Activated T-cell treated with anti-CD3 and anti-CD28 coated beads, Interleukin-2, amount 50 U/mL, for 24 hours (primary cell): ENCODE data around the gene ATP5F1C.
"Not testable (repeated sequence)": the region's sequence is repeated elsewhere in the genome, so short reads cannot be mapped to it uniquely, and the experiment has no call there.

ENCODE experiments used
- DNase-seq: peaks from one replicate; pipeline ENCODE4 v3.0.0-alpha.2; 2020
- H3K27ac Mint-ChIP-seq: 2 replicates; pipeline ENCODE4 v1.8.0; 2020; ENCODE audit warnings: mild to moderate bottlenecking, mixed read lengths
- H3K27me3 Mint-ChIP-seq: 2 replicates; pipeline ENCODE4 v1.8.0; 2020; ENCODE audit warnings: mixed read lengths
- H3K36me3 Mint-ChIP-seq: 2 replicates; pipeline ENCODE4 v1.8.0; 2020; ENCODE audit warnings: low read depth, mixed read lengths
- H3K4me1 Mint-ChIP-seq: 2 replicates; pipeline ENCODE4 v1.8.0; 2020; ENCODE audit warnings: low read depth, mixed read lengths
- H3K4me3 Mint-ChIP-seq: 2 replicates; pipeline ENCODE4 v1.8.0; 2020; ENCODE audit warnings: mild to moderate bottlenecking, moderate library complexity, mixed read lengths
- H3K9me3 Mint-ChIP-seq: 2 replicates; pipeline ENCODE4 v1.8.0; 2020; ENCODE audit warnings: mixed read lengths

ATP5F1C gene

DNA sequence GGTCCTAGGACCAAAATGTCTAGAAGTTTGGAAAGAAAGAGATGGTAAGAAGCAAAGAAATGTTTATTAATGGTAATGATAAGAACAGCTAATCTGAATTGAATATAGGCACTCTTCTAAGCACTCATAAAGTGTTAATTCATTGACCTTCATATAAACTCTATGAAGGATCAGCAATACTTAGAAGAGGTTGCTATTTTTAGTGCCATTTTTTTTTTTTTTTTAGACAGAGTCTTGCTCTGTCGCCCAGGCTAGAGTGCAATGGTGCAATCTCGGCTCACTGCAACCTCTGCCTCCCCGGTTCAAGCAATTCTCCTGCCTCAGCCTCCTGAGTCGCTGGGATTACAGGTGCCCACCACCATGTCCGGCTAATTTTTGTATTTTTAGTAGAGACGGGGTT, 5.8 kb upstream of the ATP5F1C start:
- peaks cover 30% of the 10 kb centered on the region for H3K4me1 Mint-ChIP-seq
- H3K36me3 Mint-ChIP-seq = peaks cover 64% of the 10 kb centered on the region
- H3K4me3 Mint-ChIP-seq, H3K27ac Mint-ChIP-seq, DNase-seq, H3K27me3 Mint-ChIP-seq, H3K9me3 Mint-ChIP-seq: not testable (repeated sequence)

GRCh38 chr10:7786430-7786829, 1.5 kb upstream of the ATP5F1C start:
- Mint-ChIP-seq H3K27me3 (no peaks in the 10 kb centered on the region), H3K9me3 (no peaks in the 10 kb centered on the region), H3K27ac (peak overlapping the region; percentile 24), H3K4me1 (peaks cover 40% of the 10 kb centered on the region), H3K36me3 (peaks cover 49% of the 10 kb centered on the region), H3K4me3 (no peak overlapping the region)
- DNase-seq = no peak

- no peak for DNase-seq
- peaks cover 48% of the 10 kb centered on the region for H3K4me1 Mint-ChIP-seq
- H3K4me3 Mint-ChIP-seq = no peak overlapping the region
- peaks cover 57% of the 10 kb centered on the region for H3K36me3 Mint-ChIP-seq
- no peaks in the 10 kb centered on the region for H3K27me3 Mint-ChIP-seq
- H3K27ac Mint-ChIP-seq = no peak overlapping the region
- no peaks in the 10 kb centered on the region for H3K9me3 Mint-ChIP-seq
These were observed 674 bp upstream of the ATP5F1C start for GRCh38 chr10:7787150-7787856.

GRCh38 chr10:7788639-7789286, 786 bp downstream of the ATP5F1C start:
- no peak overlapping the region for H3K4me3 Mint-ChIP-seq
- peaks cover 60% of the 10 kb centered on the region for H3K36me3 Mint-ChIP-seq
- no peak for DNase-seq
- H3K27ac Mint-ChIP-seq = no peak overlapping the region
- no peaks in the 10 kb centered on the region for H3K9me3 Mint-ChIP-seq
- H3K4me1 Mint-ChIP-seq = peaks cover 55% of the 10 kb centered on the region
- H3K27me3 Mint-ChIP-seq = no peaks in the 10 kb centered on the region

GRCh38 chr10:7789390-7789789, 1.4 kb downstream of the ATP5F1C start:
- Mint-ChIP-seq H3K4me3 (no peak overlapping the region), H3K9me3 (no peaks in the 10 kb centered on the region), H3K27me3 (no peaks in the 10 kb centered on the region), H3K36me3 (peaks cover 62% of the 10 kb centered on the region), H3K4me1 (peaks cover 57% of the 10 kb centered on the region), H3K27ac (peak overlapping the region; percentile 30)
- no peak for DNase-seq

DNA sequence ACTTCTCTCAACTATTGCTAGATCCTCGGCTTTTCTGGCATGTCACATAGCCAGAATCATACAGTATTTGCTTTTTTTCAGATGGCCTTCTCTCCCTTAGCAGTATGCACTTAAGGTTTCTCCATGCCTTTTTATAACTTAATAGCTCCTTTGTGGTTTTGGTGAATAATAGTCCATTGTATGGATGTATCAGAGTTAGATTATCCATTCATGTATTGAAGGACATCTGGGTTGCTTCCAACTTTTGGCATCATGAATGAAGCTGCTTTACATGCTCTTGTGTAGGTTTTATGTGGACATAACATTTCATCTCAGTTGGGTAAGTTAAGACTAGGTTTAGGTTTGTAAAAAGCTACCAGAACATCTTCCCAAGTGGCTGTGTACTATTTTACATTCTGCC, 4.6 kb downstream of the ATP5F1C start:
- H3K4me1 Mint-ChIP-seq = peaks cover 68% of the 10 kb centered on the region
- no peak for DNase-seq
- no peak overlapping the region for H3K4me3 Mint-ChIP-seq
- no peaks in the 10 kb centered on the region for H3K9me3 Mint-ChIP-seq
- peak overlapping the region; percentile 3 for H3K27ac Mint-ChIP-seq
- H3K36me3 Mint-ChIP-seq = peaks cover 80% of the 10 kb centered on the region
- no peaks in the 10 kb centered on the region for H3K27me3 Mint-ChIP-seq

DNA sequence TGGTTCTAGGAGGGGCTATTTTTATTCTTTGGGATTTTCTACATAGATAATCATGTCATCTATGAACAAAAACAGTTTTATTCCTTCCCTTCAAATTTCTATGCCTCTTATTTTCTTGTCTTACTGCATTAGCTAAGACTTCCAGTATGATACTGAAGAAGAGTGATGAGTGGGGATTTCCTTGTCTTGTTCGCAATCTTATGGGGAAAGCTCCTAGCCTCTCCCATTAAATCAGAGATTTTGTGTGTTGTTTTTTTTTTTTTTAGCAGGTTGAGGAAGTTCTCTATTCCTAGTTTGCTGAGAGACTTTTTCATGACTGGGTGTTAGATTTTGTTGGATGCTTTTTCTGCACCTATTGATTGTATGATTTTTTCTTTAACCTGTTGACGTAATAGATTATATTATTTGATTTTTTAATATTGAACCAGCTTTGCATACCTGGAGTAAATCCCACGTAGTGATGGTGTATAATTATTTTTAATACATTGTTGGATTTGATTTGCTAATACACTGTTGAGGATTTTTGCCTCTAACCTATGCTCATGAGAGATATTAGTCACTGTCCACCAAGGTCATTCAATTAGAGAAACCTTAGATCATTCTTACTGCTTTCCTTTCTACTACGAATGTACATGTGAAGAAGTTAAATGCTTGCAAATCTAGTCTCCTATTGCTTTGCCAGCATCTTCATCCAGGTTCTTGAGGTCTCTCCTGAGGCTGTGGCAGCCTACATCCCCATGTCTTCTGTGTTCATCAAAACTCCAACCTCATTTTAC, 6.5 kb downstream of the ATP5F1C start:
- H3K9me3 Mint-ChIP-seq = no peaks in the 10 kb centered on the region
- DNase-seq = no peak
- H3K36me3 Mint-ChIP-seq = peaks cover 90% of the 10 kb centered on the region
- no peak overlapping the region for H3K27ac Mint-ChIP-seq
- H3K27me3 Mint-ChIP-seq = no peaks in the 10 kb centered on the region
- no peak overlapping the region for H3K4me3 Mint-ChIP-seq
- H3K4me1 Mint-ChIP-seq = peaks cover 69% of the 10 kb centered on the region

GRCh38 chr10:7795605-7796004, 7.6 kb downstream of the ATP5F1C start:
- H3K27me3 Mint-ChIP-seq = no peaks in the 10 kb centered on the region
- H3K9me3 Mint-ChIP-seq = no peaks in the 10 kb centered on the region
- DNase-seq = no peak
- H3K36me3 Mint-ChIP-seq = peaks cover 92% of the 10 kb centered on the region
- no peak overlapping the region for H3K4me3 Mint-ChIP-seq
- peaks cover 61% of the 10 kb centered on the region for H3K4me1 Mint-ChIP-seq
- peak overlapping the region; percentile 38 for H3K27ac Mint-ChIP-seq

GRCh38 chr10:7797582-7797981, 9.6 kb downstream of the ATP5F1C start:
- no peak for DNase-seq
- Mint-ChIP-seq H3K36me3 (peaks cover 91% of the 10 kb centered on the region), H3K27ac (peak overlapping the region; percentile 80), H3K27me3 (no peaks in the 10 kb centered on the region), H3K4me3 (no peak overlapping the region), H3K9me3 (no peaks in the 10 kb centered on the region), H3K4me1 (peaks cover 42% of the 10 kb centered on the region)

DNA sequence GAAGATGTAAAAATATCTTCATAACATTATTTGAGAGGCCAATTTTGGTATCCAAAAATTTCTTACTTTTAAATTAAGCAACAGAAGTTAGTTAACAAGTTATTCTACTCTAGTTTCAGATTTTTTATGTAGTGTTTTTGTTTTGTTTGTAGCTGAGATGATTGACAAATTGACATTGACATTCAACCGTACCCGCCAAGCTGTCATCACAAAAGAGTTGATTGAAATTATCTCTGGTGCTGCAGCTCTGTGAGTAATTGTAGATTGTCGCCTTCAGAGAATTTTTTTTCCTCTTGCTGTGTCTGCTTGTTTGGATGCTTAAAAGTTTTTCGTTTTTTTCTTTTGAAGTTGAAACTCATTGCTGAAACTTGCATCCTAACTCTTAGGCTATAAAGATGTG, 14.6 kb downstream of the ATP5F1C start:
- peaks cover 2% of the 10 kb centered on the region for H3K4me1 Mint-ChIP-seq
- DNase-seq = no peak

GRCh38 chr10:7804216-7804615, 16.2 kb downstream of the ATP5F1C start:
- Mint-ChIP-seq H3K27me3 (no peaks in the 10 kb centered on the region), H3K4me1 (no peaks in the 10 kb centered on the region), H3K27ac (peak overlapping the region; percentile 44), H3K9me3 (no peaks in the 10 kb centered on the region), H3K4me3 (no peak overlapping the region), H3K36me3 (peaks cover 87% of the 10 kb centered on the region)
- no peak for DNase-seq

More for the DNA sequence above, 14.6 kb downstream of the ATP5F1C start:
- peak overlapping the region; percentile 2 for H3K27ac Mint-ChIP-seq
- no peaks in the 10 kb centered on the region for H3K9me3 Mint-ChIP-seq
- peaks cover 94% of the 10 kb centered on the region for H3K36me3 Mint-ChIP-seq
- no peaks in the 10 kb centered on the region for H3K27me3 Mint-ChIP-seq
- no peak overlapping the region for H3K4me3 Mint-ChIP-seq

DNA sequence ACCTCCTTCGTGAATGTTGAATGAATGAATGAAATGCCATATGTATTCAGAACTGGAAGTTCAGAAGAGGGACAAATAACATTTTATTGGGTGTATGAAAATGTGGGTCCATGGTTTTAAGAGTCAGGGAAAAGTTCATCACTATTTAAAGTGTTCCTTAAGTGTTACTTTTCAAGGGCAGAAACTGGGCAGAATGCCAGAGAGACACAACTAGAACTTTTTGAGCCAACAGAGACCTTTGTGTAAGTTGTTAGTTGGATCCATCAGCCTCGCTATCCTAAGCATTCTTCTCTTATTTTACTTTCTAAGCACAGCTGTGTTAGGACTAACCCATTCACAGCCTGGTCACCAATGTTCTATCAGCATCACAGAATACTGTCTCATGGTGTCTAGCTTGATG, 16.8 kb downstream of the ATP5F1C start:
- Mint-ChIP-seq H3K27me3 (no peaks in the 10 kb centered on the region), H3K36me3 (peaks cover 86% of the 10 kb centered on the region), H3K4me1 (no peaks in the 10 kb centered on the region), H3K4me3 (no peak overlapping the region), H3K9me3 (no peaks in the 10 kb centered on the region), H3K27ac (peak overlapping the region; percentile 44)
- DNase-seq = no peak

DNA sequence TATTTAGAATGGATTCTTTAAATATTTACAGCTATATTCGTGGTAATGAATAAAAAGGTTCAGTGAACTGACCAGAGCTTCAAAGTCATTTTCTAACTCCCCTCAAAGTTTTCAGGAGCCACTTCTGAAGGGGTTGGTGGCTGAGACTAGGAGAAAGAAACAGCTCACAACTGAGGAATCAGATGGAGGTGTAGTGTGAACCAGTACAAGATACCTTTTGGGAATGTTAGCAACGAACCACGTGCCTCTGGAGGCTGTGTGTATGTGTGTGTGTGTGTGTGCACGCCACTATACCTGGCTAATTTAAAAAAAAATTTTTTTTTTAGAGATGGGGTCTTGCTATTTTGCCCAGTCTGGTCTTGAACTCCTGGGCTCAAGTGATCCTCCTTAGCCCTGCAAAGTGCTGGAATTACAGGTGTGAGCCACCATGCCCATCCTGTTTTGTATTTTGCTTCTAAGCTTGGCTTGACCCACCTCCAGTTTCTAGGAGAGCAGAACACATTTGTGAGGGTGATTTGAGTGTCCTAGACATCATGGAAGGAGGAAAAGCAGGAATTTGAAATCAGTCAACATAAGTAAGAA, 20.8 kb downstream of the ATP5F1C start:
- Mint-ChIP-seq H3K4me1 (no peaks in the 10 kb centered on the region), H3K4me3 (no peak overlapping the region), H3K9me3 (no peaks in the 10 kb centered on the region), H3K27ac (no peak overlapping the region), H3K27me3 (no peaks in the 10 kb centered on the region), H3K36me3 (peaks cover 49% of the 10 kb centered on the region)
- DNase-seq = no peak

DNA sequence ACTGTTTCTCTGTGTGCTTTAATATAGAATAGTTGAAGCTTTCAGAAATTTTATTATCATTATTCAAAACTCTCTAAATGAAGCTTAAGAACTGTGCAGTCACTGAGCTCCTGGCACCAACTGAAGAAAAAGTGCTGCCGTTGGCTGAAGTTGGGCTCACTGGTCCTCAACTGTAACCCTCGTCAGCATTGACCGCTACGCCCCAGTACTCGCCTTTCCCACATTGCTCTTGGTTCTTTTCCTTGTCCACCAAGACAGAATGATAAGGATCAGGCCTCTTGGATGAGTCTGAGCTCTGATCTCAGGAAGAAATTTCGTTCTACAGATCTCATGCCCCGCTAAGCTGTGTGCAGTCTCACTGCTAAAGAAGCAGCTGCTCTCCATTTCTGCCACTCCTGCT, 22.5 kb downstream of the ATP5F1C start:
- no peaks in the 10 kb centered on the region for H3K27me3 Mint-ChIP-seq
- no peak for DNase-seq
- no peak overlapping the region for H3K4me3 Mint-ChIP-seq
- H3K36me3 Mint-ChIP-seq = peaks cover 32% of the 10 kb centered on the region
- H3K27ac Mint-ChIP-seq = no peak overlapping the region
- no peaks in the 10 kb centered on the region for H3K9me3 Mint-ChIP-seq
- no peaks in the 10 kb centered on the region for H3K4me1 Mint-ChIP-seq
